ENCODE data around the gene ATG7. TPM values are rescaled to one million over a fixed set of nuclear protein-coding genes. Genes with fewer than 3 reads are reported as not detected.
A peak's percentile ranks its signal among the peaks of the same experiment; 100 is the strongest.

Gene ATG7
- total and polyA plus RNA-seq, 2 donors, result 14.1 to 63.2 TPM

- Histone ChIP-seq H3K36me3 (ENCODE audit: insufficient read depth) (no peaks in the 10 kb centered on the region), H3K4me1 (ENCODE audit: insufficient read depth) (peaks cover 2% of the 10 kb centered on the region), H3K4me3 (ENCODE audit: low read depth, low read length) (no peak overlapping the region), H3K27ac (ENCODE audit: low read depth) (no peak overlapping the region)
- 78% methylated on average over 4 of the region's 4 CpGs for WGBS
- no peak for DNase-seq (ENCODE audit: extremely low spot score)
These were observed 98.8 kb downstream of the ATG7 start for GRCh38 chr3:11370966-11371365.

- no peak overlapping the region for H3K27ac ChIP-seq (ENCODE audit: low read depth)
- no peak for DNase-seq (ENCODE audit: extremely low spot score)
- WGBS, result 76% methylated on average over 10 of the region's 10 CpGs
- H3K36me3 ChIP-seq (ENCODE audit: insufficient read depth), result no peaks in the 10 kb centered on the region
- H3K4me1 ChIP-seq (ENCODE audit: insufficient read depth), result no peaks in the 10 kb centered on the region
- no peak overlapping the region for H3K4me3 ChIP-seq (ENCODE audit: low read depth, low read length)
These were observed 99.5 kb downstream of the ATG7 start for GRCh38 chr3:11371747-11372146.

GRCh38 chr3:11373235-11373634 is 101.0 kb downstream of the ATG7 start:
- Histone ChIP-seq H3K36me3 (ENCODE audit: insufficient read depth) (no peaks in the 10 kb centered on the region), H3K4me1 (ENCODE audit: insufficient read depth) (no peaks in the 10 kb centered on the region), H3K27ac (ENCODE audit: low read depth) (no peak overlapping the region), H3K4me3 (ENCODE audit: low read depth, low read length) (no peak overlapping the region)
- no peak for DNase-seq (ENCODE audit: extremely low spot score)
- WGBS, result 79% methylated on average over 4 of the region's 4 CpGs

GRCh38 chr3:11373654-11374053 is 101.5 kb downstream of the ATG7 start:
- Histone ChIP-seq H3K27ac (ENCODE audit: low read depth) (no peak overlapping the region), H3K36me3 (ENCODE audit: insufficient read depth) (no peaks in the 10 kb centered on the region), H3K4me3 (ENCODE audit: low read depth, low read length) (no peak overlapping the region), H3K4me1 (ENCODE audit: insufficient read depth) (no peaks in the 10 kb centered on the region)
- DNase-seq (ENCODE audit: extremely low spot score), result no peak
- WGBS, result 96% methylated on average over 2 of the region's 2 CpGs

GRCh38 chr3:11375333-11376088 is 103.3 kb downstream of the ATG7 start:
- 84% methylated on average over 11 of the region's 11 CpGs for WGBS
- DNase-seq (ENCODE audit: extremely low spot score), result no peak
- no peaks in the 10 kb centered on the region for H3K36me3 ChIP-seq (ENCODE audit: insufficient read depth)
- H3K4me1 ChIP-seq (ENCODE audit: insufficient read depth), result no peaks in the 10 kb centered on the region
- no peak overlapping the region for H3K4me3 ChIP-seq (ENCODE audit: low read depth, low read length)
- no peak overlapping the region for H3K27ac ChIP-seq (ENCODE audit: low read depth)

GRCh38 chr3:11377719-11378118 is 105.5 kb downstream of the ATG7 start:
- no peak for DNase-seq (ENCODE audit: extremely low spot score)
- H3K4me3 ChIP-seq (ENCODE audit: low read depth, low read length), result no peak overlapping the region
- WGBS, result 81% methylated on average over 2 of the region's 2 CpGs
- H3K4me1 ChIP-seq (ENCODE audit: insufficient read depth), result no peaks in the 10 kb centered on the region
- H3K27ac ChIP-seq (ENCODE audit: low read depth), result no peak overlapping the region
- no peaks in the 10 kb centered on the region for H3K36me3 ChIP-seq (ENCODE audit: insufficient read depth)

- Histone ChIP-seq H3K27ac (ENCODE audit: low read depth) (no peak overlapping the region), H3K4me3 (ENCODE audit: low read depth, low read length) (no peak overlapping the region), H3K4me1 (ENCODE audit: insufficient read depth) (no peaks in the 10 kb centered on the region), H3K36me3 (ENCODE audit: insufficient read depth) (no peaks in the 10 kb centered on the region)
- WGBS, result 38% methylated on average over 2 of the region's 2 CpGs
- DNase-seq (ENCODE audit: extremely low spot score), result no peak
These were observed 107.1 kb downstream of the ATG7 start for GRCh38 chr3:11379238-11379823.

GRCh38 chr3:11379824-11380701 is 107.9 kb downstream of the ATG7 start:
- 39% methylated on average over 16 of the region's 16 CpGs for WGBS
- no peak for DNase-seq (ENCODE audit: extremely low spot score)
- Histone ChIP-seq H3K36me3 (ENCODE audit: insufficient read depth) (no peaks in the 10 kb centered on the region), H3K27ac (ENCODE audit: low read depth) (peak overlapping the region; percentile 45), H3K4me3 (ENCODE audit: low read depth, low read length) (no peak overlapping the region), H3K4me1 (ENCODE audit: insufficient read depth) (no peaks in the 10 kb centered on the region)

GRCh38 chr3:11381141-11381540 is 108.9 kb downstream of the ATG7 start:
- no peak overlapping the region for H3K4me3 ChIP-seq (ENCODE audit: low read depth, low read length)
- H3K36me3 ChIP-seq (ENCODE audit: insufficient read depth), result no peaks in the 10 kb centered on the region
- H3K4me1 ChIP-seq (ENCODE audit: insufficient read depth), result no peaks in the 10 kb centered on the region
- no peak for DNase-seq (ENCODE audit: extremely low spot score)
- H3K27ac ChIP-seq (ENCODE audit: low read depth), result no peak overlapping the region

- Histone ChIP-seq H3K4me1 (ENCODE audit: insufficient read depth) (no peaks in the 10 kb centered on the region), H3K27ac (ENCODE audit: low read depth) (no peak overlapping the region), H3K4me3 (ENCODE audit: low read depth, low read length) (no peak overlapping the region), H3K36me3 (ENCODE audit: insufficient read depth) (no peaks in the 10 kb centered on the region)
- no peak for DNase-seq (ENCODE audit: extremely low spot score)
- WGBS, result 72% methylated on average over 4 of the region's 4 CpGs
These were observed 109.4 kb downstream of the ATG7 start for GRCh38 chr3:11381563-11381962.

- DNase-seq (ENCODE audit: extremely low spot score), result no peak
- Histone ChIP-seq H3K27ac (ENCODE audit: low read depth) (no peak overlapping the region), H3K4me3 (ENCODE audit: low read depth, low read length) (no peak overlapping the region), H3K36me3 (ENCODE audit: insufficient read depth) (no peaks in the 10 kb centered on the region), H3K4me1 (ENCODE audit: insufficient read depth) (no peaks in the 10 kb centered on the region)
- WGBS, result 89% methylated on average over 8 of the region's 8 CpGs
These were observed 110.0 kb downstream of the ATG7 start for GRCh38 chr3:11382146-11382745.

- no peaks in the 10 kb centered on the region for H3K4me1 ChIP-seq (ENCODE audit: insufficient read depth)
- no peak overlapping the region for H3K4me3 ChIP-seq (ENCODE audit: low read depth, low read length)
- 93% methylated on average over 2 of the region's 2 CpGs for WGBS
- no peak for DNase-seq (ENCODE audit: extremely low spot score)
- no peaks in the 10 kb centered on the region for H3K36me3 ChIP-seq (ENCODE audit: insufficient read depth)
- H3K27ac ChIP-seq (ENCODE audit: low read depth), result no peak overlapping the region
These were observed 111.9 kb downstream of the ATG7 start for GRCh38 chr3:11384074-11384473.

GRCh38 chr3:11385326-11385725 is 113.1 kb downstream of the ATG7 start:
- Histone ChIP-seq H3K4me3 (ENCODE audit: low read depth, low read length) (no peak overlapping the region), H3K4me1 (ENCODE audit: insufficient read depth) (no peaks in the 10 kb centered on the region), H3K36me3 (ENCODE audit: insufficient read depth) (no peaks in the 10 kb centered on the region), H3K27ac (ENCODE audit: low read depth) (no peak overlapping the region)
- WGBS, result 87% methylated on average over 1 of the region's 1 CpG
- no peak for DNase-seq (ENCODE audit: extremely low spot score)
